K562 (cell line): ENCODE measurements around the gene SGIP1. TPM values are rescaled to one million over a fixed set of nuclear protein-coding genes. Genes with fewer than 3 reads are reported as not detected.

Source experiments
- ATAC-seq: fragments of 200-7000 bp; cut with Tn5 transposase; 3 replicates; pipeline ENCODE4 v1.9.1; 2020; ENCODE audit warnings: moderate library complexity
- BruUV-seq: library from RNA; stranded (reverse); fragments of 400-500 nt; replicated peaks from 2 replicates; lab custom pipeline; 2021; lab: Mats Ljungman, UMichigan
- CTCF ChIA-PET: fragments of 300-600 bp; formaldehyde crosslinking; extraction: SDS; loops from one replicate; lab custom pipeline; 2021; ENCODE audit warnings: low intra/inter-chr PET ratio; lab: Yijun Ruan, JAX
- POLR2A ChIA-PET: fragments of 300-600, 350-650 bp; sonication (Branson Sonifier 250); formaldehyde crosslinking; extraction: SDS; loops from one replicate; lab custom pipeline; 2021; ENCODE audit warnings: antibody characterized with exemption, inconsistent platforms; lab: Yijun Ruan, JAX
- DNase-seq, 4 experiments: peaks; one replicate each; pipeline versions ENCODE4 v3.0.0 to v3.0.0-alpha.2; 2011 to 2018; ENCODE audit warnings: low spot score in 3 of 4, mixed read lengths in 3 of 4; ENCODE audit errors: extremely low read depth in 1 of 4
- FAIRE-seq: peaks from 2 replicates; lab custom pipeline; 2011; peaks lifted over from hg19 to GRCh38; lab: Jason Lieb, UNC
- H2AFZ ChIP-seq: 2 replicates; pipeline ENCODE4 v1.6.0; 2011; ENCODE audit warnings: low read depth, low read length, control low read depth, inconsistent platforms
- H3K27ac ChIP-seq: fragments of 200-600 bp; 3 replicates; pipeline ENCODE4 v1.8.0; 2011; ENCODE audit warnings: low read depth, mild to moderate bottlenecking, control low read depth, inconsistent platforms, low read length, moderate library complexity, mixed read lengths; ENCODE audit errors: extremely low read depth
- H3K27me3 ChIP-seq, 2 experiments: fragments of 300-600 bp in 1 of 2; 2 replicates in 1 of 2; 3 replicates in 1 of 2; pipeline versions ENCODE4 v1.6.0 to v1.8.0; 2011; ENCODE audit warnings: inconsistent platforms in 2 of 2, low read length in 2 of 2, mild to moderate bottlenecking in 1 of 2, mixed read lengths in 1 of 2, moderate library complexity in 1 of 2; ENCODE audit not compliant: control insufficient read depth in 2 of 2, insufficient read depth in 2 of 2
- H3K36me3 ChIP-seq: fragments of 300-600 bp; 3 replicates; pipeline ENCODE4 v1.8.0; 2011; ENCODE audit warnings: mild to moderate bottlenecking, low read length, inconsistent platforms; ENCODE audit not compliant: control insufficient read depth, insufficient read depth
- H3K4me1 ChIP-seq, 2 experiments: fragments of 200-600 bp in 1 of 2; replicated peaks in 1 of 2; 2 replicates in 1 of 2; 3 replicates in 1 of 2; pipeline versions ENCODE4 v1.5.1 to v1.8.0; 2011; ENCODE audit warnings: inconsistent platforms in 2 of 2, low read length in 2 of 2, mild to moderate bottlenecking in 1 of 2, mixed read lengths in 1 of 2, moderate library complexity in 1 of 2; ENCODE audit not compliant: control insufficient read depth in 2 of 2, insufficient read depth in 2 of 2
- H3K4me2 ChIP-seq: 2 replicates; pipeline ENCODE4 v1.6.1; 2011; ENCODE audit warnings: low read length, control low read depth, inconsistent platforms, mixed read lengths; ENCODE audit not compliant: insufficient read depth
- H3K4me3 ChIP-seq: fragments of 200-600 bp; sonication (generic), shearing (Covaris generic); 2 replicates; pipeline ENCODE4 v1.5.1; 2016; ENCODE audit warnings: control low read depth, inconsistent platforms
- H3K79me2 ChIP-seq: fragments of 200-600 bp; 3 replicates; pipeline ENCODE4 v1.8.0; 2011; ENCODE audit warnings: low read length, inconsistent platforms; ENCODE audit not compliant: control insufficient read depth, insufficient read depth
- H3K9ac ChIP-seq, 2 experiments: 2 replicates each; pipeline versions ENCODE4 v1.6.0 to v1.6.1; 2011; ENCODE audit warnings: low read depth in 2 of 2, low read length in 2 of 2, control low read depth in 1 of 2, inconsistent platforms in 1 of 2, mild to moderate bottlenecking in 1 of 2, mixed read lengths in 1 of 2; ENCODE audit not compliant: insufficient read depth in 1 of 2
- H3K9me1 ChIP-seq: one replicate; pipeline ENCODE4 v1.6.0; 2011; ENCODE audit warnings: inconsistent platforms, mild to moderate bottlenecking, low read length, moderate library complexity; ENCODE audit not compliant: control insufficient read depth, insufficient read depth
- H3K9me3 ChIP-seq: replicated peaks from 2 replicates; pipeline ENCODE4 v1.5.1; 2011; ENCODE audit warnings: low read depth, low read length, inconsistent platforms; ENCODE audit not compliant: control insufficient read depth, insufficient read depth
- H4K20me1 ChIP-seq: replicated peaks from 2 replicates; pipeline ENCODE4 v1.6.1; 2011; ENCODE audit warnings: low read length, inconsistent platforms, mixed read lengths; ENCODE audit not compliant: control insufficient read depth, insufficient read depth
- DNMT1 ChIP-seq: fragments of 450-650 bp; IDR thresholded peaks from 2 replicates; pipeline ENCODE4 v1.6.1; 2016; ENCODE audit warnings: antibody characterized with exemption, mild to moderate bottlenecking
- E2F4 ChIP-seq: sonication (generic); formaldehyde crosslinking; IDR thresholded peaks from 2 replicates; pipeline ENCODE4 v1.8.0; 2022; ENCODE audit warnings: mild to moderate bottlenecking, low read depth, missing genetic modification reagents
- ERF ChIP-seq: fragments of 450-650 bp; formaldehyde crosslinking; IDR thresholded peaks from 2 replicates; pipeline ENCODE4 v1.4.0; 2020; ENCODE audit warnings: mild to moderate bottlenecking, mixed read lengths
- MAFK ChIP-seq: IDR thresholded peaks from 2 replicates; pipeline ENCODE4 v1.6.1; 2011; ENCODE audit warnings: low read length, improper control_type of control experiment
- MAZ ChIP-seq, 2 experiments: fragments of 450-650 bp in 1 of 2; sonication (generic) in 1 of 2; formaldehyde crosslinking; IDR thresholded peaks in 1 of 2; conservative IDR thresholded peaks in 1 of 2; 2 replicates each; pipeline versions ENCODE4 v1.4.0 to v1.5.0; 2020; ENCODE audit warnings: mild to moderate bottlenecking in 1 of 2, missing genetic modification reagents in 1 of 2
- RNF219 ChIP-seq: fragments of 250-450 bp; sonication (Bioruptor Pico); IDR thresholded peaks from 2 replicates; pipeline ENCODE4 v1.5.0; 2022; ENCODE audit warnings: mild to moderate bottlenecking
- SFPQ ChIP-seq: fragments of 200-400 bp; formaldehyde crosslinking; IDR thresholded peaks from 2 replicates; pipeline ENCODE4 v1.6.1; 2017; ENCODE audit warnings: mild to moderate bottlenecking, low read depth, low read length, moderate library complexity
- TSC22D4 ChIP-seq: fragments of 450-650 bp; IDR thresholded peaks from 2 replicates; pipeline ENCODE4 v1.6.1; 2016; ENCODE audit warnings: missing genetic modification characterization, missing biosample characterization, control low read depth
- ZBTB7A ChIP-seq: IDR thresholded peaks from 2 replicates; pipeline ENCODE4 v1.6.1; 2011; ENCODE audit warnings: low read depth, mild to moderate bottlenecking, low read length, moderate library complexity, borderline replicate concordance; ENCODE audit not compliant: control insufficient read depth
- ZNF217 ChIP-seq: sonication (generic); formaldehyde crosslinking; IDR thresholded peaks from 2 replicates; pipeline ENCODE4 v1.8.0; 2022; ENCODE audit warnings: mild to moderate bottlenecking, missing genetic modification reagents
- ZNF408 ChIP-seq: fragments of 250-450 bp; sonication (Bioruptor Pico); IDR thresholded peaks from 2 replicates; pipeline ENCODE4 v1.4.0; 2020; ENCODE audit warnings: low read depth, mild to moderate bottlenecking, moderate library complexity
- ZZZ3 ChIP-seq: fragments of 450-650 bp; IDR thresholded peaks from 2 replicates; pipeline ENCODE4 v1.6.1; 2016; ENCODE audit warnings: antibody characterized with exemption, mild to moderate bottlenecking, moderate library complexity
- WGBS: fragments of 100-300 bp; shearing (Covaris generic); methylation state at CpG from one replicate; pipeline ENCODE4 v1.1.6; 2016; ENCODE audit warnings: low coverage, mixed read lengths; ENCODE audit not compliant: insufficient coverage; ENCODE audit errors: missing lambda C conversion rate; 5-methylcytosine and 5-hydroxymethylcytosine counted together
- in situ Hi-C: fragments of 300-500 bp; cut with MboI; formaldehyde crosslinking; loops from 4 replicates; pipeline ENCODE4 v1.15.0; 2018; ENCODE audit warnings: inconsistent platforms, mixed read lengths
- intact Hi-C: fragments of 100-400 bp; cut with micrococcal nuclease; formaldehyde crosslinking; loops from 2 replicates; pipeline ENCODE4 v1.14.2; 2022
- polyA plus RNA-seq, 8 experiments: library from polyadenylated mRNA; depleted of rRNA in 4 of 8; stranded (reverse) in 5 of 8; unstranded in 3 of 8; fragments of >200 nt; fragmentation: Nextera tagmentation in 2 of 8; fragmentation: Illumina TruSeq in 1 of 8; extraction: Ambion mirVana in 2 of 8; extraction: Trizol in 1 of 8; gene quantifications; 2 replicates each; pipeline versions ENCODE4 v1.2.1 to v1.2.3, GENCODE V29; 2011 to 2014; ENCODE audit warnings: inconsistent platforms in 1 of 8, missing spikeins in 1 of 8
- total RNA-seq, 7 experiments: library from RNA; depleted of rRNA in 6 of 7; stranded (reverse); fragments of >200 nt in 6 of 7; fragmentation: Illumina TruSeq in 2 of 7; extraction: Trizol in 2 of 7; gene quantifications; 2 replicates each; pipeline versions ENCODE4 v1.2.1 to v1.2.3, GENCODE V29; 2011 to 2021; ENCODE audit warnings: low replicate concordance in 1 of 7

SGIP1 gene
- total and polyA plus RNA-seq, 9 of the 15 experiments (the other 6 are each of a cell fraction or from before 2014, with no cell fraction given), result 0.07 to 0.35 TPM; not detected in 7

DNA sequence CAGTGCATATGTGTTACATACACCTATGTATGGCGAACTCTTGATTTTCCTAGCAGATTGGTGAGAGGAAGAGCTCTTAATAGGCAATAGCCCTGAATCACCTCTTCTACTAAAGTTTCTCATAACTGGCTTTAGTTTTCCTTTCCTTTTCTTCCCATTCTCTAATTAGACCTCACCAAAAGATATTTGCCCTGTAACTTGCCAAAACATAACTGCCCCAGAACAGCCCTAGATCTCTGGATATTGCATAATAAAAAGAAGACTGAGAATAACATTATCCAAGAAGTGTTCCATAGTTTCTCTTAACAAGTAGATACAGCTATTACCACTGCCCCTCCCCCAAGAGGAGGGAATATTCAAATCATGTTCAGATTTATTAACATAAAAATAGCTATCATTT lies 16.3 kb downstream of the SGIP1 start:
- Histone ChIP-seq H3K9me1 (no peaks in the 10 kb centered on the region), H3K79me2 (no peaks in the 10 kb centered on the region), H3K4me3 (no peak overlapping the region), H3K9me3 (no peaks in the 10 kb centered on the region), H3K36me3 (no peaks in the 10 kb centered on the region), H4K20me1 (no peaks in the 10 kb centered on the region), H3K4me2 (no peak overlapping the region), H3K9ac (no peak overlapping the region), H2AFZ (no peak overlapping the region), H3K27me3 (peaks cover 0 to 4% of the 10 kb centered on the region in 2 experiments; a peak in 2 of 5 replicates), H3K4me1 (no peaks in the 10 kb centered on the region), H3K27ac (no peak overlapping the region)
- ATAC-seq (no peak), DNase-seq (no peak), FAIRE-seq (no peak)
- in situ Hi-C loops, result no loop called here
- ChIA-PET CTCF (no interaction called here), POLR2A (interaction anchor here (1.6 kb wide), 1 partner anchor 16 kb away, joined by 3 read pairs; the partner anchor contains the start of gene SGIP1)
- BruUV-seq, result no TSS peak
- no peak for TF ChIP-seq MAZ (CRISPR knock-in tag; conservative IDR thresholded peaks at IDR 0.05 in 1 of 2, IDR thresholded peaks at IDR 0.05 in 1 of 2)
- no peak for TF ChIP-seq ERF (CRISPR knock-in tag)
- TF ChIP-seq TSC22D4 (tag), result no peak
- no peak for TF ChIP-seq ZNF408 (CRISPR knock-in tag)
- TF ChIP-seq ZZZ3, result no peak
- TF ChIP-seq ZBTB7A, result no peak
- TF ChIP-seq SFPQ, result no peak
- no peak for TF ChIP-seq DNMT1
- TF ChIP-seq MAFK, result no peak
- no peak for TF ChIP-seq E2F4
- no peak for TF ChIP-seq RNF219 (CRISPR knock-in tag)
- no peak for TF ChIP-seq ZNF217 (CRISPR knock-in tag)
- intact Hi-C loops, result no loop called here
- 0% methylated on average over 1 of the region's 1 CpG for WGBS
